GM10248 (cell line): ENCODE measurements around the gene CTIF.

Source experiments
- CTCF ChIA-PET: fragments of 300-600 bp; sonication (Branson Sonifier 250); formaldehyde crosslinking; extraction: SDS; loops from one replicate; lab custom pipeline; 2021; ENCODE audit warnings: antibody characterized with exemption; lab: Yijun Ruan, JAX
- POLR2A ChIA-PET: fragments of 350-650 bp; sonication (Branson Sonifier 250); formaldehyde crosslinking; extraction: SDS; loops from one replicate; lab custom pipeline; 2020; ENCODE audit warnings: antibody characterized with exemption; lab: Yijun Ruan, JAX
- DNase-seq: peaks from one replicate; pipeline ENCODE4 v3.0.0; 2012; ENCODE audit errors: extremely low spot score
- CTCF ChIP-seq: IDR thresholded peaks from 2 replicates; pipeline ENCODE4 v1.5.1; 2012; ENCODE audit warnings: mild to moderate bottlenecking, low read depth; ENCODE audit errors: extremely low read depth, missing control alignments, control extremely low read depth

Gene CTIF

GRCh38 chr18:48613589-48614404, 75.0 kb downstream of the CTIF start:
- no peak for TF ChIP-seq CTCF
- POLR2A ChIA-PET, result no interaction called here
- no peak for DNase-seq
- CTCF ChIA-PET, result interaction anchor here (1.5 kb wide), 1 partner anchor 26 kb away, joined by 3 read pairs; no protein-coding TSS in a partner anchor

- ChIA-PET POLR2A (no interaction called here), CTCF (no interaction called here)
- no peak for DNase-seq
- no peak for TF ChIP-seq CTCF
Measured at GRCh38 chr18:48615566-48616401, 77.0 kb downstream of the CTIF start.

- no peak for TF ChIP-seq CTCF
- DNase-seq, result no peak
- POLR2A ChIA-PET, result no interaction called here
- CTCF ChIA-PET, result interaction anchor here (1.0 kb wide), 1 partner anchor 9 kb away, joined by 3 read pairs; no protein-coding TSS in a partner anchor
Measured at GRCh38 chr18:48616484-48617255, 77.8 kb downstream of the CTIF start.

- no peak for TF ChIP-seq CTCF
- DNase-seq, result no peak
- POLR2A ChIA-PET, result no interaction called here
- CTCF ChIA-PET, result no interaction called here
Measured at GRCh38 chr18:48617844-48618497, 79.1 kb downstream of the CTIF start.

GRCh38 chr18:48619016-48619415, 80.2 kb downstream of the CTIF start:
- POLR2A ChIA-PET, result no interaction called here

More at GRCh38 chr18:48619016-48619415, 80.2 kb downstream of the CTIF start:
- DNase-seq, result no peak
- TF ChIP-seq CTCF, result no peak
- CTCF ChIA-PET, result interaction anchor here (1.7 to 2.8 kb wide), 2 partner anchors 12 to 13 kb away, joined by 3 to 12 read pairs; no protein-coding TSS in a partner anchor
